Measurements from ENCODE around the gene TM9SF4.

GRCh38 chr20:32083469-32083868, 26.0 kb upstream of the TM9SF4 start:
- TF ChIP-seq ZNF211 (tag by site-specific recombination; IDR thresholded peaks at IDR 0.05; ENCODE audit: low read depth) (no peak), ZNF707 (tag by site-specific recombination; IDR thresholded peaks at IDR 0.05) (no peak), ZNF280D (tag by site-specific recombination; IDR thresholded peaks at IDR 0.05) (no peak), ZNF121 (tag by site-specific recombination; IDR thresholded peaks at IDR 0.05) (no peak), ZNF580 (tag by site-specific recombination; IDR thresholded peaks at IDR 0.05) (no peak), ZNF394 (tag by site-specific recombination; IDR thresholded peaks at IDR 0.05; ENCODE audit: borderline replicate concordance) (no peak), ZNF596 (tag by site-specific recombination; IDR thresholded peaks at IDR 0.05) (no peak), ZBTB20 (tag by site-specific recombination; IDR thresholded peaks at IDR 0.05) (no peak), PBX3 (CRISPR knock-in tag; IDR thresholded peaks at IDR 0.05) (no peak), ZNF558 (tag by site-specific recombination; IDR thresholded peaks at IDR 0.05) (no peak), ZSCAN16 (tag by site-specific recombination; IDR thresholded peaks at IDR 0.05) (no peak)
- TF ChIP-seq, protein P1, sequence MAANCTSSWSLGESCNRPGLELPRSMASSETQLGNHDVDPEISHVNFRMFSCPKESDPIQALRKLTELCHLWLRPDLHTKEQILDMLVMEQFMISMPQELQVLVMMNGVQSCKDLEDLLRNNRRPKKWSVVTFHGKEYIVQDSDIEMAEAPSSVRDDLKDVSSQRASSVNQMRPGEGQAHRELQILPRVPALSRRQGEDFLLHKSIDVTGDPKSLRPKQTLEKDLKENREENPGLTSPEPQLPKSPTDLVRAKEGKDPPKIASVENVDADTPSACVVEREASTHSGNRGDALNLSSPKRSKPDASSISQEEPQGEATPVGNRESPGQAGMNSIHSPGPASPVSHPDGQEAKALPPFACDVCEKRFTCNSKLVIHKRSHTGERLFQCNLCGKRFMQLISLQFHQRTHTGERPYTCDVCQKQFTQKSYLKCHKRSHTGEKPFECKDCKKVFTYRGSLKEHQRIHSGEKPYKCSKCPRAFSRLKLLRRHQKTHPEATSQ (tag by site-specific recombination; IDR thresholded peaks at IDR 0.05), result no peak
- TF ChIP-seq, protein P2, sequence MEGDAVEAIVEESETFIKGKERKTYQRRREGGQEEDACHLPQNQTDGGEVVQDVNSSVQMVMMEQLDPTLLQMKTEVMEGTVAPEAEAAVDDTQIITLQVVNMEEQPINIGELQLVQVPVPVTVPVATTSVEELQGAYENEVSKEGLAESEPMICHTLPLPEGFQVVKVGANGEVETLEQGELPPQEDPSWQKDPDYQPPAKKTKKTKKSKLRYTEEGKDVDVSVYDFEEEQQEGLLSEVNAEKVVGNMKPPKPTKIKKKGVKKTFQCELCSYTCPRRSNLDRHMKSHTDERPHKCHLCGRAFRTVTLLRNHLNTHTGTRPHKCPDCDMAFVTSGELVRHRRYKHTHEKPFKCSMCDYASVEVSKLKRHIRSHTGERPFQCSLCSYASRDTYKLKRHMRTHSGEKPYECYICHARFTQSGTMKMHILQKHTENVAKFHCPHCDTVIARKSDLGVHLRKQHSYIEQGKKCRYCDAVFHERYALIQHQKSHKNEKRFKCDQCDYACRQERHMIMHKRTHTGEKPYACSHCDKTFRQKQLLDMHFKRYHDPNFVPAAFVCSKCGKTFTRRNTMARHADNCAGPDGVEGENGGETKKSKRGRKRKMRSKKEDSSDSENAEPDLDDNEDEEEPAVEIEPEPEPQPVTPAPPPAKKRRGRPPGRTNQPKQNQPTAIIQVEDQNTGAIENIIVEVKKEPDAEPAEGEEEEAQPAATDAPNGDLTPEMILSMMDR (tag by site-specific recombination; IDR thresholded peaks at IDR 0.05), result no peak
